Gastrocnemius medialis (tissue), 4 donors: ENCODE measurements around the gene MEGF11.

Source experiments
- POLR2A ChIP-seq, 2 donors: fragments of 450-650 bp; IDR thresholded peaks; one replicate each; pipeline ENCODE4 v1.6.1; 2017; ENCODE audit warnings: antibody characterized with exemption in 2 of 2, mild to moderate bottlenecking in 2 of 2, moderate library complexity in 2 of 2
- TF ChIP-seq, protein P1 (sequence below), 5 experiments: fragments of 450-650 bp in 3 of 5; fragments of 200-600 bp in 2 of 5; sonication (generic) in 2 of 5; IDR thresholded peaks in 4 of 5; conservative IDR thresholded peaks in 1 of 5; 1 replicate in 4 of 5; 2 replicates in 1 of 5; pipeline ENCODE4 v1.5.1; 2016 to 2019; ENCODE audit warnings: antibody characterized with exemption in 5 of 5, mild to moderate bottlenecking in 3 of 5, moderate library complexity in 3 of 5

DNA sequence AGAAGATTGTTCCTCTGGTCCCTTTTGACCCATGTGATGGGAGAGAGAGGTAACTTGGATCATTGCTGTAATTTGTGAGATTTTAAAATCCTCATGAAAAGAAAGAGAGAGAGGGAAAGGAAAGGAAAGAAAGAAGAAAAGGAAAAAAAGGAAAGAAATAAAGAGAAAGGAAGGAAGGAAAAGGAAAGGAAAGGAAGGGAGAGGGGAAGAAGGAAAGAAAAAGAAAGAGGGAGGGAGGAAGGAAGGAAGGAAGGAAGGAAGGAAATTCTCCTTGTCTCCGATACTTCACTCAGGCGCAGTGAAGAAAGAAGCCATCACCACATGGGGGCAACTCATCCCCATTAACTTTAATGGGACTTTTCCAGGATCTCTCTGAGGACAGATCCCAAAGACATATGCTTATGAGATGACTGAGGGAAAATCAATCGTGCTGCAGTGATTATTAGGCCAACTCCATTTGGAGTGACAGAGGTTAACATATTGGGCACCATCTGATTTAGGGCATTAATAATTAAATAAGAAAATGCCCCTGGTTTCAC, 123.0 kb downstream of the MEGF11 start:
- TF ChIP-seq, protein P1, sequence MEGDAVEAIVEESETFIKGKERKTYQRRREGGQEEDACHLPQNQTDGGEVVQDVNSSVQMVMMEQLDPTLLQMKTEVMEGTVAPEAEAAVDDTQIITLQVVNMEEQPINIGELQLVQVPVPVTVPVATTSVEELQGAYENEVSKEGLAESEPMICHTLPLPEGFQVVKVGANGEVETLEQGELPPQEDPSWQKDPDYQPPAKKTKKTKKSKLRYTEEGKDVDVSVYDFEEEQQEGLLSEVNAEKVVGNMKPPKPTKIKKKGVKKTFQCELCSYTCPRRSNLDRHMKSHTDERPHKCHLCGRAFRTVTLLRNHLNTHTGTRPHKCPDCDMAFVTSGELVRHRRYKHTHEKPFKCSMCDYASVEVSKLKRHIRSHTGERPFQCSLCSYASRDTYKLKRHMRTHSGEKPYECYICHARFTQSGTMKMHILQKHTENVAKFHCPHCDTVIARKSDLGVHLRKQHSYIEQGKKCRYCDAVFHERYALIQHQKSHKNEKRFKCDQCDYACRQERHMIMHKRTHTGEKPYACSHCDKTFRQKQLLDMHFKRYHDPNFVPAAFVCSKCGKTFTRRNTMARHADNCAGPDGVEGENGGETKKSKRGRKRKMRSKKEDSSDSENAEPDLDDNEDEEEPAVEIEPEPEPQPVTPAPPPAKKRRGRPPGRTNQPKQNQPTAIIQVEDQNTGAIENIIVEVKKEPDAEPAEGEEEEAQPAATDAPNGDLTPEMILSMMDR (IDR thresholded peaks at IDR 0.05 in 4 of 5, conservative IDR thresholded peaks at IDR 0.05 in 1 of 5), result no peak
- no peak for TF ChIP-seq POLR2A (IDR thresholded peaks at IDR 0.05)
